GM23338 (cell line): ENCODE results near the gene RRBP1. TPM values are rescaled to one million over a fixed set of nuclear protein-coding genes. Genes with fewer than 3 reads are reported as not detected.

Source experiments
- ATAC-seq: fragments of 200-7000 bp; cut with Tn5 transposase; 3 replicates; pipeline ENCODE4 v1.9.1; 2020
- DNase-seq: peaks from one replicate; pipeline ENCODE4 v3.0.0-alpha.2; 2015; ENCODE audit warnings: low spot score
- H2AFZ ChIP-seq: fragments of 200-600 bp; sonication (generic); 2 replicates; pipeline ENCODE4 v1.8.0; 2016; ENCODE audit warnings: antibody characterized with exemption, mild to moderate bottlenecking, moderate library complexity
- H3F3A ChIP-seq: fragments of 200-600 bp; sonication (generic); replicated peaks from 2 replicates; pipeline ENCODE4 v1.8.0; 2017; ENCODE audit warnings: antibody characterized with exemption, mixed run types, low read depth
- H3K27ac ChIP-seq: fragments of 200-600 bp; sonication (generic); 2 replicates; pipeline ENCODE4 v1.6.1; 2016; ENCODE audit warnings: low read depth
- H3K27me3 ChIP-seq: fragments of 200-600 bp; sonication (generic); 2 replicates; pipeline ENCODE4 v1.8.0; 2016; ENCODE audit warnings: mild to moderate bottlenecking, mixed run types, moderate library complexity; ENCODE audit not compliant: insufficient read depth
- H3K36me3 ChIP-seq: fragments of 200-600 bp; sonication (generic); 2 replicates; pipeline ENCODE4 v1.8.0; 2016; ENCODE audit warnings: mild to moderate bottlenecking; ENCODE audit not compliant: insufficient read depth
- H3K4me1 ChIP-seq: fragments of 200-600 bp; sonication (generic); 2 replicates; pipeline ENCODE4 v1.8.0; 2016; ENCODE audit warnings: mild to moderate bottlenecking, moderate library complexity; ENCODE audit not compliant: insufficient read depth
- H3K4me2 ChIP-seq: fragments of 200-600 bp; sonication (generic); 2 replicates; pipeline ENCODE4 v1.7.1; 2017; ENCODE audit warnings: mixed run types
- H3K4me3 ChIP-seq: fragments of 200-600 bp; sonication (generic); 2 replicates; pipeline ENCODE4 v1.6.1; 2016; ENCODE audit warnings: mixed run types
- H3K79me2 ChIP-seq: fragments of 200-600 bp; sonication (generic); replicated peaks from 2 replicates; pipeline ENCODE4 v1.8.0; 2017; ENCODE audit warnings: mild to moderate bottlenecking; ENCODE audit not compliant: insufficient read depth
- H3K9me2 ChIP-seq: fragments of 200-600 bp; sonication (generic); 2 replicates; pipeline ENCODE4 v1.8.0; 2017; ENCODE audit not compliant: insufficient read depth
- H4K20me1 ChIP-seq: fragments of 200-600 bp; sonication (generic); replicated peaks from 2 replicates; pipeline ENCODE4 v1.8.0; 2017; ENCODE audit warnings: mild to moderate bottlenecking; ENCODE audit not compliant: insufficient read depth
- H3K27ac Mint-ChIP-seq: 2 replicates; pipeline ENCODE4 v1.8.0; 2020; ENCODE audit warnings: inconsistent platforms, mild to moderate bottlenecking, moderate library complexity, mixed read lengths
- H3K27me3 Mint-ChIP-seq: 3 replicates; pipeline ENCODE4 v1.8.0; 2022; ENCODE audit warnings: low read depth, mild to moderate bottlenecking, moderate library complexity, mixed read lengths, inconsistent platforms; ENCODE audit not compliant: insufficient read depth, poor library complexity
- H3K36me3 Mint-ChIP-seq: 3 replicates; pipeline ENCODE4 v1.8.0; 2021; ENCODE audit warnings: low read depth, mild to moderate bottlenecking, inconsistent platforms, moderate library complexity, mixed read lengths
- H3K4me1 Mint-ChIP-seq: 3 replicates; pipeline ENCODE4 v1.8.0; 2020; ENCODE audit warnings: mild to moderate bottlenecking, inconsistent platforms, mixed read lengths
- H3K4me3 Mint-ChIP-seq: 3 replicates; pipeline ENCODE4 v1.8.0; 2021; ENCODE audit warnings: moderate library complexity, mild to moderate bottlenecking, inconsistent platforms, mixed read lengths
- H3K9me3 Mint-ChIP-seq: 3 replicates; pipeline ENCODE4 v1.8.0; 2020; ENCODE audit warnings: moderate library complexity, mild to moderate bottlenecking, inconsistent platforms, mixed read lengths
- CTCF ChIP-seq, 2 experiments: fragments of 200-600 bp in 1 of 2; sonication (generic) in 1 of 2; conservative IDR thresholded peaks; 2 replicates each; pipeline versions ENCODE4 v1.5.1 to v1.6.1; 2016 to 2017; ENCODE audit warnings: antibody characterized with exemption in 2 of 2, low read depth in 2 of 2, mild to moderate bottlenecking in 2 of 2, moderate library complexity in 1 of 2
- EZH2phosphoT487 ChIP-seq: fragments of 200-600 bp; sonication (generic); IDR thresholded peaks from one replicate; pipeline ENCODE4 v1.8.1; 2018; ENCODE audit warnings: antibody characterized with exemption; ENCODE audit not compliant: unreplicated experiment
- JUNB ChIP-seq: IDR thresholded peaks from one replicate; pipeline ENCODE4 v1.6.1; 2016; ENCODE audit warnings: antibody characterized with exemption; ENCODE audit not compliant: unreplicated experiment
- POLR2AphosphoS5 ChIP-seq: IDR thresholded peaks from 2 replicates; pipeline ENCODE4 v1.6.1; 2016; ENCODE audit warnings: antibody characterized with exemption, low read depth
- polyA plus RNA-seq: library from polyadenylated mRNA; unstranded; fragments of >200 nt; fragmentation: Nextera tagmentation; extraction: Ambion mirVana; gene quantifications from 2 replicates; pipeline ENCODE4 v1.2.1, GENCODE V29; 2016
- total RNA-seq: library from RNA; depleted of rRNA; stranded (reverse); fragments of >200 nt; shearing (Covaris generic); gene quantifications from 2 replicates; pipeline ENCODE4 v1.2.3, GENCODE V29; 2014
- TF ChIP-seq, protein P1 (sequence below): fragments of 250-450 bp; sonication (Bioruptor Pico); IDR thresholded peaks from 2 replicates; pipeline ENCODE4 v1.5.0; 2020; ENCODE audit warnings: mild to moderate bottlenecking, moderate library complexity

The RRBP1 gene
- total and polyA plus RNA-seq, 2 experiments from 2014 or later: 105 to 113 TPM

GRCh38 chr20:17583126-17583525, 98.9 kb downstream of the RRBP1 start:
- H4K20me1 ChIP-seq: peaks cover 3% of the 10 kb centered on the region; the same call in 1 of the 2 replicates
- TF ChIP-seq POLR2AphosphoS5 (no peak), EZH2phosphoT487 (no peak), CTCF (conservative IDR thresholded peaks at IDR 0.05; ENCODE audit: low read depth in 2 of 2) (no peak), JUNB (no peak)
- TF ChIP-seq, protein P1, sequence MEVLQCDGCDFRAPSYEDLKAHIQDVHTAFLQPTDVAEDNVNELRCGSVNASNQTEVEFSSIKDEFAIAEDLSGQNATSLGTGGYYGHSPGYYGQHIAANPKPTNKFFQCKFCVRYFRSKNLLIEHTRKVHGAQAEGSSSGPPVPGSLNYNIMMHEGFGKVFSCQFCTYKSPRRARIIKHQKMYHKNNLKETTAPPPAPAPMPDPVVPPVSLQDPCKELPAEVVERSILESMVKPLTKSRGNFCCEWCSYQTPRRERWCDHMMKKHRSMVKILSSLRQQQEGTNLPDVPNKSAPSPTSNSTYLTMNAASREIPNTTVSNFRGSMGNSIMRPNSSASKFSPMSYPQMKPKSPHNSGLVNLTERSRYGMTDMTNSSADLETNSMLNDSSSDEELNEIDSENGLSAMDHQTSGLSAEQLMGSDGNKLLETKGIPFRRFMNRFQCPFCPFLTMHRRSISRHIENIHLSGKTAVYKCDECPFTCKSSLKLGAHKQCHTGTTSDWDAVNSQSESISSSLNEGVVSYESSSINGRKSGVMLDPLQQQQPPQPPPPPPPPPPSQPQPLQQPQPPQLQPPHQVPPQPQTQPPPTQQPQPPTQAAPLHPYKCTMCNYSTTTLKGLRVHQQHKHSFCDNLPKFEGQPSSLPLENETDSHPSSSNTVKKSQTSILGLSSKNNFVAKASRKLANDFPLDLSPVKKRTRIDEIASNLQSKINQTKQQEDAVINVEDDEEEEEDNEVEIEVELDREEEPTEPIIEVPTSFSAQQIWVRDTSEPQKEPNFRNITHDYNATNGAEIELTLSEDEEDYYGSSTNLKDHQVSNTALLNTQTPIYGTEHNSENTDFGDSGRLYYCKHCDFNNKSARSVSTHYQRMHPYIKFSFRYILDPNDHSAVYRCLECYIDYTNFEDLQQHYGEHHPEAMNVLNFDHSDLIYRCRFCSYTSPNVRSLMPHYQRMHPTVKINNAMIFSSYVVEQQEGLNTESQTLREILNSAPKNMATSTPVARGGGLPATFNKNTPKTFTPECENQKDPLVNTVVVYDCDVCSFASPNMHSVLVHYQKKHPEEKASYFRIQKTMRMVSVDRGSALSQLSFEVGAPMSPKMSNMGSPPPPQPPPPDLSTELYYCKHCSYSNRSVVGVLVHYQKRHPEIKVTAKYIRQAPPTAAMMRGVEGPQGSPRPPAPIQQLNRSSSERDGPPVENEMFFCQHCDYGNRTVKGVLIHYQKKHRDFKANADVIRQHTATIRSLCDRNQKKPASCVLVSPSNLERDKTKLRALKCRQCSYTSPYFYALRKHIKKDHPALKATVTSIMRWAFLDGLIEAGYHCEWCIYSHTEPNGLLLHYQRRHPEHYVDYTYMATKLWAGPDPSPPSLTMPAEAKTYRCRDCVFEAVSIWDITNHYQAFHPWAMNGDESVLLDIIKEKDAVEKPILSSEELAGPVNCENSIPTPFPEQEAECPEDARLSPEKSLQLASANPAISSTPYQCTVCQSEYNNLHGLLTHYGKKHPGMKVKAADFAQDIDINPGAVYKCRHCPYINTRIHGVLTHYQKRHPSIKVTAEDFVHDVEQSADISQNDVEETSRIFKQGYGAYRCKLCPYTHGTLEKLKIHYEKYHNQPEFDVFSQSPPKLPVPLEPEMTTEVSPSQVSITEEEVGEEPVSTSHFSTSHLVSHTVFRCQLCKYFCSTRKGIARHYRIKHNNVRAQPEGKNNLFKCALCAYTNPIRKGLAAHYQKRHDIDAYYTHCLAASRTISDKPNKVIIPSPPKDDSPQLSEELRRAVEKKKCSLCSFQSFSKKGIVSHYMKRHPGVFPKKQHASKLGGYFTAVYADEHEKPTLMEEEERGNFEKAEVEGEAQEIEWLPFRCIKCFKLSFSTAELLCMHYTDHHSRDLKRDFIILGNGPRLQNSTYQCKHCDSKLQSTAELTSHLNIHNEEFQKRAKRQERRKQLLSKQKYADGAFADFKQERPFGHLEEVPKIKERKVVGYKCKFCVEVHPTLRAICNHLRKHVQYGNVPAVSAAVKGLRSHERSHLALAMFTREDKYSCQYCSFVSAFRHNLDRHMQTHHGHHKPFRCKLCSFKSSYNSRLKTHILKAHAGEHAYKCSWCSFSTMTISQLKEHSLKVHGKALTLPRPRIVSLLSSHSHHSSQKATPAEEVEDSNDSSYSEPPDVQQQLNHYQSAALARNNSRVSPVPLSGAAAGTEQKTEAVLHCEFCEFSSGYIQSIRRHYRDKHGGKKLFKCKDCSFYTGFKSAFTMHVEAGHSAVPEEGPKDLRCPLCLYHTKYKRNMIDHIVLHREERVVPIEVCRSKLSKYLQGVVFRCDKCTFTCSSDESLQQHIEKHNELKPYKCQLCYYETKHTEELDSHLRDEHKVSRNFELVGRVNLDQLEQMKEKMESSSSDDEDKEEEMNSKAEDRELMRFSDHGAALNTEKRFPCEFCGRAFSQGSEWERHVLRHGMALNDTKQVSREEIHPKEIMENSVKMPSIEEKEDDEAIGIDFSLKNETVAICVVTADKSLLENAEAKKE (CRISPR knock-in tag): no peak
- no peak overlapping the region for H2AFZ ChIP-seq
- H3K27me3 ChIP-seq: no peaks in the 10 kb centered on the region
- DNase-seq: no peak
- no peaks in the 10 kb centered on the region; the same call in 1 of the 2 replicates for H3K9me2 ChIP-seq
- Mint-ChIP-seq H3K27me3 (peaks cover 3% of the 10 kb centered on the region), H3K9me3 (no peaks in the 10 kb centered on the region), H3K4me1 (peaks cover 13% of the 10 kb centered on the region), H3K27ac (no peak overlapping the region), H3K36me3 (peaks cover 3% of the 10 kb centered on the region; the same call in 2 of the 3 replicates), H3K4me3 (no peak overlapping the region)
- 0 out of 2 replicates have a peak, but pooled peaks cover 6% of the 10 kb centered on the region for H3K4me1 ChIP-seq
- ATAC-seq: no peak
- no peak overlapping the region for H3K27ac ChIP-seq
- H3F3A ChIP-seq: no peaks in the 10 kb centered on the region
- peaks cover 99% of the 10 kb centered on the region for H3K79me2 ChIP-seq
- no peak overlapping the region for H3K4me3 ChIP-seq
- no peak overlapping the region for H3K4me2 ChIP-seq
- no peaks in the 10 kb centered on the region for H3K36me3 ChIP-seq
